HepG2 (cell line): ENCODE data around the gene ASPHD1. TPM values are rescaled to one million over a fixed set of nuclear protein-coding genes. Genes with fewer than 3 reads are reported as not detected.

Source experiments
- BCL6 ChIP-seq: IDR thresholded peaks from 2 replicates; pipeline ENCODE4 v1.6.1; 2016; ENCODE audit warnings: missing genetic modification reagents, missing compliant biosample characterization
- CENPX ChIP-seq: sonication (generic); formaldehyde crosslinking; IDR thresholded peaks from 2 replicates; pipeline ENCODE4 v1.9.0; 2021; ENCODE audit warnings: mild to moderate bottlenecking, missing genetic modification reagents, moderate library complexity
- DMAP1 ChIP-seq: IDR thresholded peaks from 2 replicates; pipeline ENCODE4 v1.6.1; 2016
- HOXA3 ChIP-seq: sonication (generic); formaldehyde crosslinking; IDR thresholded peaks from 2 replicates; pipeline ENCODE4 v1.5.0; 2020; ENCODE audit warnings: missing genetic modification reagents
- IRF1 ChIP-seq: sonication (generic); formaldehyde crosslinking; IDR thresholded peaks from 2 replicates; pipeline ENCODE4 v1.4.0; 2020; ENCODE audit warnings: low read depth, mild to moderate bottlenecking, missing genetic modification reagents
- JARID2 ChIP-seq: sonication (generic); formaldehyde crosslinking; IDR thresholded peaks from 2 replicates; pipeline ENCODE4 v1.8.1; 2023; ENCODE audit warnings: missing genetic modification reagents, inconsistent platforms; ENCODE audit not compliant: insufficient replicate concordance
- KDM2A ChIP-seq: sonication (generic); formaldehyde crosslinking; IDR thresholded peaks from 2 replicates; pipeline ENCODE4 v1.4.0; 2020; ENCODE audit warnings: low read depth, missing genetic modification reagents, borderline replicate concordance
- MAFG ChIP-seq: sonication (generic); formaldehyde crosslinking; IDR thresholded peaks from 2 replicates; pipeline ENCODE4 v1.5.1; 2020; ENCODE audit warnings: mild to moderate bottlenecking, missing genetic modification reagents
- PHB2 ChIP-seq: fragments of 450-650 bp; IDR thresholded peaks from 2 replicates; pipeline ENCODE4 v1.6.1; 2018; ENCODE audit not compliant: partially characterized antibody
- SRY ChIP-seq: sonication (generic); formaldehyde crosslinking; IDR thresholded peaks from 2 replicates; pipeline ENCODE4 v1.8.0; 2022; ENCODE audit warnings: mild to moderate bottlenecking, missing genetic modification reagents
- STAT6 ChIP-seq: sonication (generic); formaldehyde crosslinking; IDR thresholded peaks from 2 replicates; pipeline ENCODE4 v1.4.0; 2020; ENCODE audit warnings: missing genetic modification reagents, mild to moderate bottlenecking, borderline replicate concordance
- TFAP4 ChIP-seq: sonication (generic); IDR thresholded peaks from 2 replicates; pipeline ENCODE4 v1.6.1; 2016; ENCODE audit warnings: low read depth, borderline replicate concordance
- ZFP36 ChIP-seq: fragments of 150-350 bp; IDR thresholded peaks from 2 replicates; pipeline ENCODE4 v1.6.1; 2018; ENCODE audit warnings: borderline replicate concordance, low read length, low read depth; ENCODE audit not compliant: partially characterized antibody
- ZFP91 ChIP-seq: sonication (generic); formaldehyde crosslinking; IDR thresholded peaks from 2 replicates; pipeline ENCODE4 v1.9.0; 2022; ENCODE audit warnings: missing genetic modification reagents, mild to moderate bottlenecking, borderline replicate concordance
- ZFY ChIP-seq: sonication (generic); formaldehyde crosslinking; IDR thresholded peaks from 2 replicates; pipeline ENCODE4 v1.4.0; 2020; ENCODE audit warnings: missing genetic modification reagents
- ZKSCAN5 ChIP-seq: sonication (generic); formaldehyde crosslinking; IDR thresholded peaks from 2 replicates; pipeline ENCODE4 v1.5.1; 2020; ENCODE audit warnings: mild to moderate bottlenecking, missing genetic modification reagents
- ZNF235 ChIP-seq: sonication (generic); formaldehyde crosslinking; IDR thresholded peaks from 2 replicates; pipeline ENCODE4 v1.8.1; 2023; ENCODE audit warnings: mild to moderate bottlenecking, missing genetic modification reagents, borderline replicate concordance
- ZNF276 ChIP-seq: sonication (generic); formaldehyde crosslinking; IDR thresholded peaks from 2 replicates; pipeline ENCODE4 v1.4.0; 2020; ENCODE audit warnings: mild to moderate bottlenecking, low read depth, missing genetic modification reagents
- ZNF33B ChIP-seq: sonication (generic); formaldehyde crosslinking; IDR thresholded peaks from 2 replicates; pipeline ENCODE4 v1.5.1; 2020; ENCODE audit warnings: mild to moderate bottlenecking, missing genetic modification reagents
- ZNF580 ChIP-seq: IDR thresholded peaks from 2 replicates; pipeline ENCODE4 v1.6.1; 2016; ENCODE audit warnings: low read depth, borderline replicate concordance
- ZNF780A ChIP-seq: sonication (generic); formaldehyde crosslinking; IDR thresholded peaks from 2 replicates; pipeline ENCODE4 v1.8.0; 2022; ENCODE audit warnings: mild to moderate bottlenecking, missing genetic modification reagents, moderate library complexity
- polyA plus RNA-seq, 8 experiments: library from polyadenylated mRNA; depleted of rRNA in 3 of 8; stranded (reverse) in 7 of 8; unstranded in 1 of 8; fragments of >200 nt; fragmentation: Illumina TruSeq in 4 of 8; extraction: Trizol in 4 of 8; gene quantifications; 2 replicates each; pipeline versions ENCODE4 v1.2.1 to v1.2.3, GENCODE V29; 2011 to 2016; ENCODE audit warnings: low read depth in 4 of 8, missing spikeins in 1 of 8, mixed read lengths in 1 of 8; ENCODE audit not compliant: insufficient read depth in 1 of 8
- total RNA-seq, 5 experiments: library from RNA; depleted of rRNA; stranded (reverse); fragments of >200 nt; fragmentation: Illumina TruSeq; extraction: Trizol; gene quantifications; 2 replicates each; pipeline ENCODE4 v1.2.3, GENCODE V29; 2016; ENCODE audit warnings: low read depth in 1 of 5

Gene ASPHD1
- total and polyA plus RNA-seq, 2 of the 13 experiments (the other 11 are each of a cell fraction or from before 2014, with no cell fraction given): 13.1 to 19.7 TPM

GRCh38 chr16:29891525-29892457, 8.5 kb upstream of the ASPHD1 start (continued):
- TF ChIP-seq ZNF780A (CRISPR knock-in tag) (no peak), HOXA3 (CRISPR knock-in tag) (peak; percentile 69; the same call in 1 of the 2 replicates), STAT6 (CRISPR knock-in tag) (peak; percentile 21; the same call in 1 of the 2 replicates), CENPX (no peak), SRY (no peak), ZNF276 (CRISPR knock-in tag) (no peak), ZNF580 (no peak), MAFG (CRISPR knock-in tag) (no peak), ZNF235 (CRISPR knock-in tag) (peak; percentile 56; the same call in 1 of the 2 replicates), JARID2 (CRISPR knock-in tag) (no peak), TFAP4 (no peak), BCL6 (CRISPR knock-in tag) (peak; percentile 50; the same call in 1 of the 2 replicates), ZFP91 (CRISPR knock-in tag) (peak; percentile 66; the same call in 1 of the 2 replicates), ZFP36 (no peak), IRF1 (CRISPR knock-in tag) (no peak), ZFY (CRISPR knock-in tag) (peak; percentile 68), ZNF33B (CRISPR knock-in tag) (no peak), DMAP1 (CRISPR knock-in tag) (no peak; the same call in 1 of the 2 replicates), ZKSCAN5 (CRISPR knock-in tag) (no peak), KDM2A (no peak), PHB2 (no peak)
